ENCODE results near the gene BTLA.

DNA sequence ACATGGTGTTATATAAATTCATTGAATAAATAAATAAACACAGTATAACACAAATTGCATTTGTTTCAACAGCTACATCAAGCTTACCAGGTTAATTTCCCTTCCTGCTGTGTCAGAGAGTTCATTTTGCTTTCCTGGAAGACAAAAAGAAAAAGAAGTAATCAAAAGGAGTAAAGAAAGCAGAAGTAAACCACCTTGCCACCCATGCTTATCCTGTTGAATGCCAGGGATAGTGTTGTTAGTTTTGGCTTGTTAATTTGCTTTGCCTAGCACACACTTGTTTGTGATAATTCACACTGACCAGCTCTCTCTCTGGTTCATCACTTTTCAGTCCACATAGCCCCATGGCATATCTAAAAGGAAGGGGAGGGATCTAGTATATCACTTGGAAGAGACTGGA lies 29.6 kb downstream of the BTLA start:
- TF ChIP-seq, protein P1, sequence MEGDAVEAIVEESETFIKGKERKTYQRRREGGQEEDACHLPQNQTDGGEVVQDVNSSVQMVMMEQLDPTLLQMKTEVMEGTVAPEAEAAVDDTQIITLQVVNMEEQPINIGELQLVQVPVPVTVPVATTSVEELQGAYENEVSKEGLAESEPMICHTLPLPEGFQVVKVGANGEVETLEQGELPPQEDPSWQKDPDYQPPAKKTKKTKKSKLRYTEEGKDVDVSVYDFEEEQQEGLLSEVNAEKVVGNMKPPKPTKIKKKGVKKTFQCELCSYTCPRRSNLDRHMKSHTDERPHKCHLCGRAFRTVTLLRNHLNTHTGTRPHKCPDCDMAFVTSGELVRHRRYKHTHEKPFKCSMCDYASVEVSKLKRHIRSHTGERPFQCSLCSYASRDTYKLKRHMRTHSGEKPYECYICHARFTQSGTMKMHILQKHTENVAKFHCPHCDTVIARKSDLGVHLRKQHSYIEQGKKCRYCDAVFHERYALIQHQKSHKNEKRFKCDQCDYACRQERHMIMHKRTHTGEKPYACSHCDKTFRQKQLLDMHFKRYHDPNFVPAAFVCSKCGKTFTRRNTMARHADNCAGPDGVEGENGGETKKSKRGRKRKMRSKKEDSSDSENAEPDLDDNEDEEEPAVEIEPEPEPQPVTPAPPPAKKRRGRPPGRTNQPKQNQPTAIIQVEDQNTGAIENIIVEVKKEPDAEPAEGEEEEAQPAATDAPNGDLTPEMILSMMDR (conservative IDR thresholded peaks at IDR 0.05; ENCODE audit: low read depth, low read length) = no peak
- no peak for TF ChIP-seq EZH2 (IDR thresholded peaks at IDR 0.05; ENCODE audit: low read length, unreplicated experiment)
- no peak for TF ChIP-seq EZH2phosphoT487 (IDR thresholded peaks at IDR 0.05; ENCODE audit: borderline replicate concordance, low read length)

Measured in PC-3 (cell line).